ENCODE data around the gene CNPY1.

Gene CNPY1

GRCh38 chr7:155558351-155558750 is 12.0 kb upstream of the CNPY1 start:
- DNase-seq, result no peak

GRCh38 chr7:155557778-155558177 is 11.4 kb upstream of the CNPY1 start:
- no peak for DNase-seq

GRCh38 chr7:155556763-155557162 is 10.4 kb upstream of the CNPY1 start:
- no peak for DNase-seq

GRCh38 chr7:155555116-155555695 is 8.8 kb upstream of the CNPY1 start:
- DNase-seq, result no peak

GRCh38 chr7:155553871-155554270 is 7.5 kb upstream of the CNPY1 start:
- DNase-seq, result no peak

- no peak for DNase-seq
Observed at GRCh38 chr7:155551785-155552611, 5.6 kb upstream of the CNPY1 start.

GRCh38 chr7:155550916-155551315 is 4.6 kb upstream of the CNPY1 start:
- no peak for DNase-seq

GRCh38 chr7:155549226-155549625 is 2.9 kb upstream of the CNPY1 start:
- DNase-seq, result no peak

GRCh38 chr7:155547161-155547791 is 917 bp upstream of the CNPY1 start:
- no peak for DNase-seq

- DNase-seq, result no peak
Observed at GRCh38 chr7:155545348-155545747, 1.0 kb downstream of the CNPY1 start.

- no peak for DNase-seq
Observed at GRCh38 chr7:155544485-155544884, 1.9 kb downstream of the CNPY1 start.

- no peak for DNase-seq
Observed at GRCh38 chr7:155543926-155544325, 2.4 kb downstream of the CNPY1 start.

- DNase-seq, result no peak
Observed at GRCh38 chr7:155543011-155543876, 3.1 kb downstream of the CNPY1 start.

- DNase-seq, result no peak
Observed at GRCh38 chr7:155541986-155542675, 4.2 kb downstream of the CNPY1 start.

- DNase-seq, result no peak
Observed at GRCh38 chr7:155540553-155540952, 5.8 kb downstream of the CNPY1 start.

- no peak for DNase-seq
Observed at GRCh38 chr7:155538293-155538692, 8.1 kb downstream of the CNPY1 start.

- DNase-seq, result no peak
Observed at GRCh38 chr7:155536451-155536850, 9.9 kb downstream of the CNPY1 start.

GRCh38 chr7:155534691-155535090 is 11.7 kb downstream of the CNPY1 start:
- no peak for DNase-seq

- DNase-seq, result peak in 1 of 2 experiments; percentile 41
Observed at GRCh38 chr7:155533827-155534690, 12.3 kb downstream of the CNPY1 start.

- no peak for DNase-seq
Observed at GRCh38 chr7:155533120-155533826, 13.1 kb downstream of the CNPY1 start.

- no peak for DNase-seq
Observed at GRCh38 chr7:155532792-155533119, 13.6 kb downstream of the CNPY1 start.
